Immature natural killer cell (primary cell): ENCODE measurements around the gene PIK3R1. TPM values are rescaled to one million over a fixed set of nuclear protein-coding genes. Genes with fewer than 3 reads are reported as not detected.
A peak's percentile ranks its signal among the peaks of the same experiment; 100 is the strongest.

Experiments used
- DNase-seq, 3 donors: peaks; one replicate each; pipeline ENCODE4 v3.0.0; 2022; ENCODE audit warnings: mixed read lengths in 1 of 3
- H3K27ac Mint-ChIP-seq, 6 donors: one replicate each; pipeline ENCODE4 v1.8.0; 2020; ENCODE audit warnings: mixed read lengths in 6 of 6, mild to moderate bottlenecking in 5 of 6, inconsistent platforms in 4 of 6, moderate library complexity in 3 of 6
- H3K27me3 Mint-ChIP-seq, 3 donors: one replicate each; pipeline ENCODE4 v1.8.0; 2020 to 2021; ENCODE audit warnings: low read depth in 3 of 3, mild to moderate bottlenecking in 3 of 3, mixed read lengths in 3 of 3, moderate library complexity in 3 of 3, inconsistent platforms in 1 of 3
- H3K36me3 Mint-ChIP-seq, 3 donors: one replicate each; pipeline ENCODE4 v1.8.0; 2020; ENCODE audit warnings: mixed read lengths in 3 of 3, inconsistent platforms in 2 of 3, mild to moderate bottlenecking in 2 of 3
- H3K4me1 Mint-ChIP-seq, 2 donors: one replicate each; pipeline ENCODE4 v1.8.0; 2020; ENCODE audit warnings: inconsistent platforms in 2 of 2, mild to moderate bottlenecking in 2 of 2, mixed read lengths in 2 of 2, moderate library complexity in 1 of 2
- H3K4me3 Mint-ChIP-seq, 5 donors: one replicate each; pipeline ENCODE4 v1.8.0; 2020; ENCODE audit warnings: mild to moderate bottlenecking in 5 of 5, mixed read lengths in 5 of 5, inconsistent platforms in 3 of 5, moderate library complexity in 3 of 5
- H3K9me3 Mint-ChIP-seq, 6 donors: one replicate each; pipeline ENCODE4 v1.8.0; 2020; ENCODE audit warnings: mild to moderate bottlenecking in 6 of 6, mixed read lengths in 6 of 6, inconsistent platforms in 4 of 6, moderate library complexity in 3 of 6
- polyA plus RNA-seq, 3 donors: library from polyadenylated mRNA; unstranded; fragments of 300-500 nt; fragmentation: Illumina TruSeq; gene quantifications; one replicate each; pipeline ENCODE4 v1.2.3, GENCODE V29; 2021

Gene PIK3R1
- polyA plus RNA-seq, 3 donors from 2014 or later = 62.7 to 80.0 (median 66.8) TPM

DNA sequence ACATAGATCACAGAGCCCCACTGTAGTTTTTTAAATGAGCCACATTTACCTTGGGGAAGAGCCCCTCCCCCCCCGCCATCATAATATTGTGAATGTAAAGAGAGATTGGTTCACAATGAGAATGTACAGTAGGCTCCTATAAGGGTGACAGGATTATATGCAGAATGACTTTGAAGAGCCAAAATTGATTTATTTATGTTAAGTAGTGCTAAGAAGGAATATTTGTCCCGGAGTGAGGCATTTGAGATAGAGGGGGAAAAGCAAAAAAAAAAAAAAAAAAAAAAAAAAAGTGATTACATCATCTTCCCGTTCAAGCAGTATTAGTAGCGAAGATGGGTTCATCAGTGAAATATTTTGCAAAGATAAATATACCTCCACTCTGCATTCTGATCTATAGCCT is 73.9 kb downstream of the PIK3R1 start:
- Mint-ChIP-seq H3K27me3 (peaks cover 4 to 23% (median 11%) of the 10 kb centered on the region in 3 donors), H3K4me3 (peak overlapping the region; percentile 92 to 96 (median 92)), H3K36me3 (peaks cover 12 to 19% (median 18%) of the 10 kb centered on the region in 3 donors), H3K9me3 (no peaks in the 10 kb centered on the region), H3K27ac (peak overlapping the region; percentile 42 to 96 (median 92)), H3K4me1 (peaks cover 71 to 92% of the 10 kb centered on the region in 2 donors)
- no peak for DNase-seq

DNA sequence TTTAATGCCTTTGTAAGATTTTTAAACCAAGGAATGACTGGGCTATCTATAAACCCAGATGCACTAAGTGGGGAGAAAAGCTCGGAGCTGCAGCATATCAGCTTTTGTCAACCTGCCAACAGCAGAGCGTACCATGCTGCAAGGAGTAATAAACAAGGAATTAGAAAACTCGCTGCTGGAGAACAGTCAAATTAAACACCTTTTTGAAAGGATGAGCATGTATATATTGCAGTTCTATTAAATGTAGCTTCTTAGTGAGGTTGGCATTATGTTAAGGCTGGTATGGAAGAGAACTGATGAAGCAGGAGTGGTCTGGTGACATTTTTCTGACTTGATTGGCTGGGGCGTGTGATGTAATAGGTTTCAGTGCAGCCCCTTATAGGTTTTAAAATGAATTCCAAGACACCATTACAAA is 74.7 kb downstream of the PIK3R1 start:
- H3K36me3 Mint-ChIP-seq = peaks cover 17 to 25% (median 23%) of the 10 kb centered on the region in 3 donors
- peak overlapping the region; percentile 55 to 96 (median 92) for H3K27ac Mint-ChIP-seq
- H3K4me1 Mint-ChIP-seq = peaks cover 68 to 85% of the 10 kb centered on the region in 2 donors
- H3K9me3 Mint-ChIP-seq = no peaks in the 10 kb centered on the region
- no peak for DNase-seq
- H3K27me3 Mint-ChIP-seq = peaks cover 5 to 23% (median 11%) of the 10 kb centered on the region in 3 donors
- peak overlapping the region in 2 of 5 donors; percentile 7 to 92 for H3K4me3 Mint-ChIP-seq

DNA sequence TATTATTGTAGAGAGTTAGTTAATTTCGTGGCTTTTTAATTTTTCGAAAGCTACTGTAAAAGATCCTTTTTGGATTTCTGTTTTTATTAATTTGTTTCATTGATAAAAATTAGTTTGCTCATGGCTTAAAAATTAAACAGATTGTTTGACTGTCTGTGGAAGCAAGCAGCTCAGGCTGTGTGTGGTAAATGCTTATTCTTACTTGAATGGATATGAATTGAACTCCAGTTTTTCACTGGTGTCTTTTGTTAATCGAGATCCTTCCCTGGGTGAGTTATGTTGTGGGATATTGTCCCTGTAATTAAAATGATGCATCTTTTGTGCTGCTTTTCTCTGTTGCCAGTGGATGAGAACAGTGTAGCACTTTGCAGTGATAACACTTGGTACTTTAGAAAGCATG is 75.3 kb downstream of the PIK3R1 start:
- Mint-ChIP-seq H3K27me3 (peaks cover 5 to 23% (median 11%) of the 10 kb centered on the region in 3 donors), H3K4me1 (peaks cover 62 to 79% of the 10 kb centered on the region in 2 donors), H3K27ac (peak overlapping the region; percentile 12 to 95 (median 80)), H3K9me3 (no peaks in the 10 kb centered on the region), H3K4me3 (peak overlapping the region in 3 of 5 donors; percentile 7 to 56 (median 8)), H3K36me3 (peaks cover 20 to 30% (median 26%) of the 10 kb centered on the region in 3 donors)
- DNase-seq = no peak

DNA sequence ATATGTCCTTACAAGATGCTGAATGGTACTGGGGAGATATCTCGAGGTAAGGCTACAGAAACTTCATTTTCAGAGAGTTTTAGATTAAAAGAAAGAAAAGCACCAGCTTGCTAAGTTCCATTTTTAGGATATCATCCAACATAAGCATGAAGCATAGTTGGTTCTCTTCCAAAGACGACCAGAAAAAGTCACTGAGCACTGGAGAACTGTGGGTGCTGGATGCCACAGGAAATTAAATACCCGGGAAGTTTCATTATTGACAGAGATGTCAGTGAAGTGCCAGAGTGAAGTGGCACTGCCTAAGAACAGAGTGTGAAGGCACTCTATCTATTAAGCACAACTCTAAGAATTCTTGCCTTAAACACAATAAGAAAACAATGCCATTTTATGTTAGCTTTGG is 76.8 kb downstream of the PIK3R1 start:
- DNase-seq = no peak
- H3K4me1 Mint-ChIP-seq = peaks cover 47 to 64% of the 10 kb centered on the region in 2 donors
- H3K27ac Mint-ChIP-seq = peak overlapping the region in 5 of 6 donors; percentile 55 to 85 (median 64)
- H3K4me3 Mint-ChIP-seq = peak overlapping the region in 4 of 5 donors; percentile 18 to 44 (median 29)
- H3K27me3 Mint-ChIP-seq = peaks cover 5 to 20% (median 11%) of the 10 kb centered on the region in 3 donors
- H3K36me3 Mint-ChIP-seq = peaks cover 23 to 44% (median 41%) of the 10 kb centered on the region in 3 donors
- no peaks in the 10 kb centered on the region for H3K9me3 Mint-ChIP-seq

DNA sequence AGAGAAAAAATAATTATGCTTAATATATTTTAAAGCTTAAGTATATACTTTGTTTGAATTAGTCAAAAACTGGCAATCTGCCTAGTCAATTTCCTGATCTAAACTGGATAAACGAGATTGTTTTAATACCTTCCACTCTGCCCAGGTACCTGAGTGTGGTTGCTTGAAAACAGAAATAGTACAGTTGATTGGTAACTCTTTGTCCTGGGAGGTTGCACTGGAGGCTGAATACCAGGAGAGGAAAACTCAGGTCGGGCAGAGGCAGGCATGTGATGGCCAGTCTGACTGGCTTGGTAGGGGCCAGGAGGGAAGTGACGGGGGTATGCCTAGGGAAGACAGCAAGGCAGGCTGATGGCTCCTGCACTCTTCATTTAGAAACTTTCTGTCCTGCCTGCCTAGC is 80.2 kb downstream of the PIK3R1 start:
- Mint-ChIP-seq H3K27ac (peak overlapping the region in 5 of 6 donors; percentile 4 to 76 (median 34)), H3K4me3 (no peak overlapping the region), H3K4me1 (peaks cover 20 to 45% of the 10 kb centered on the region in 2 donors), H3K27me3 (peaks cover 2 to 3% (median 2%) of the 10 kb centered on the region in 3 donors), H3K9me3 (no peaks in the 10 kb centered on the region), H3K36me3 (peaks cover 27 to 67% (median 61%) of the 10 kb centered on the region in 3 donors)
- DNase-seq = no peak

DNA sequence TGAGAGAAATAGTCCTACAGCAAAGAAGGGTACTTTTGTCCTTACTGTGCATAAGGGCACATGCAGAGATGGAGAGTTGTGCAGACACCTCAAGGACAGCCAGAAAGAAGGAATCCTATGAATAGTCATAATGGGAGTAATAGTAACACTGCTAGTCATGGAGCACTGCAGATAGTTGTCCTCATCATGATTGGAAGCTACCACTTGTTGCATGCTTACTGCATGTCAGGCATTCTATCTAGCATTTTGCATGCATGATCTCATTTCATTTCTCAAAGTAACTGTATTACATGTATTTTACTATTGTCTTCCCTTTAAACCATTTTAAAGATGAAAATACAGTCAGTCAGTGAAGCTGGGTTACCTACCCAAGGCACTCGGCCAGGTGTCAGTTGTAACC is 81.3 kb downstream of the PIK3R1 start:
- Mint-ChIP-seq H3K9me3 (no peaks in the 10 kb centered on the region), H3K36me3 (peaks cover 23 to 67% (median 61%) of the 10 kb centered on the region in 3 donors)

DNA sequence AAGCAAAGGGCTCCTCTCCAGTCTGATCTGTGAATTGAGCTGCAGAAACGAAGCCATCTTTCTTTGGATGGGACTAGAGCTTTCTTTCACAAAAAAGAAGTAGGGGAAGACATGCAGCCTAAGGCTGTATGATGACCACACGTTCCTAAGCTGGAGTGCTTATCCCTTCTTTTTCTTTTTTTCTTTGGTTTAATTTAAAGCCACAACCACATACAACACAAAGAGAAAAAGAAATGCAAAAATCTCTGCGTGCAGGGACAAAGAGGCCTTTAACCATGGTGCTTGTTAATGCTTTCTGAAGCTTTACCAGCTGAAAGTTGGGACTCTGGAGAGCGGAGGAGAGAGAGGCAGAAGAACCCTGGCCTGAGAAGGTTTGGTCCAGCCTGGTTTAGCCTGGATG is 82.1 kb downstream of the PIK3R1 start:
- Mint-ChIP-seq H3K4me3 (no peak overlapping the region), H3K27me3 (peaks cover 2 to 6% (median 3%) of the 10 kb centered on the region in 3 donors), H3K4me1 (peaks cover 10 to 32% of the 10 kb centered on the region in 2 donors), H3K9me3 (no peaks in the 10 kb centered on the region), H3K36me3 (peaks cover 23 to 65% (median 60%) of the 10 kb centered on the region in 3 donors), H3K27ac (peak overlapping the region in 3 of 6 donors; percentile 10 to 61 (median 12))
- DNase-seq = no peak

More for the DNA sequence above, 81.3 kb downstream of the PIK3R1 start:
- no peak for DNase-seq
- Mint-ChIP-seq H3K4me3 (no peak overlapping the region), H3K4me1 (peaks cover 12 to 33% of the 10 kb centered on the region in 2 donors), H3K27ac (peak overlapping the region in 2 of 6 donors; percentile 10 to 12), H3K27me3 (peaks cover 2 to 3% (median 2%) of the 10 kb centered on the region in 3 donors)

DNA sequence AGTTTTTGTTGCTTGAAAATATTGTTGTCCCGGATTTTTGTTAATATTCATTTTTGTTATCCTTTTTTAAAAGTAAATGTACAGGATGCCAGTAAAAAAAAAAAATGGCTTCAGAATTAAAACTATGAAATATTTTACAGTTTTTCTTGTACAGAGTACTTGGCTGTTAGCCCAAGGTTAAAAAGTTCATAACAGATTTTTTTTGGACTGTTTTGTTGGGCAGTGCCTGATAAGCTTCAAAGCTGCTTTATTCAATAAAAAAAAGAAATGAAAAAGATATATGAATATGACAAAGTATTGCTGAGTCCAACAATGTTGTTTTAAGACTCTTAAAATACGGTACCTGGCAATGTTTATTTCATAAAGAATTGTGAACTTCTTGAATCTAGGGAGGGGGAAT is 82.9 kb downstream of the PIK3R1 start:
- H3K4me3 Mint-ChIP-seq = no peak overlapping the region
- H3K4me1 Mint-ChIP-seq = peaks cover 15 to 36% of the 10 kb centered on the region in 2 donors
- no peak for DNase-seq
- no peaks in the 10 kb centered on the region for H3K9me3 Mint-ChIP-seq
- peaks cover 2 to 6% (median 3%) of the 10 kb centered on the region in 3 donors for H3K27me3 Mint-ChIP-seq
- H3K36me3 Mint-ChIP-seq = peaks cover 23 to 62% (median 57%) of the 10 kb centered on the region in 3 donors
- peak overlapping the region in 3 of 6 donors; percentile 12 to 39 (median 23) for H3K27ac Mint-ChIP-seq

DNA sequence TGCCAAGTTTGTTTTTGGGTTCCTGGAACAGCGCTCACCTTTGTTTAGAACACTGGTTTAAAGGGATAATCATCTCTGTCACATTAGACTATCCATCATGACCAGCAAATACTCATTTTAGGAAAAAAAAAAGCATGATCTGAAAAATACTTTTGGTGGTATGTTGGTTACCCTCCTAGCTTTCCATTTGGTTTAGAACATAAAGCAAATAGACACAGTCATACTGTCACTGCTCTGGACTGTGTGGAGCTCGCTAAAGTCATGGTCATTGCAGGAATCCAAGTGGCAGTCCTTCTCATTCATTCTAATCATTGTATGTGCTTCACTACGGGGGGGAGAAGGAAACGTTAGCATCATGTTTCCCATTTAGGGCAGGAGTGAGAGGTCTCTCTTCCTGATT is 83.5 kb downstream of the PIK3R1 start:
- no peak for DNase-seq
- Mint-ChIP-seq H3K36me3 (peaks cover 23 to 56% (median 51%) of the 10 kb centered on the region in 3 donors), H3K27me3 (peaks cover 2 to 6% (median 3%) of the 10 kb centered on the region in 3 donors), H3K27ac (peak overlapping the region in 4 of 6 donors; percentile 1 to 39 (median 23)), H3K4me3 (no peak overlapping the region), H3K9me3 (no peaks in the 10 kb centered on the region), H3K4me1 (peaks cover 21 to 37% of the 10 kb centered on the region in 2 donors)

DNA sequence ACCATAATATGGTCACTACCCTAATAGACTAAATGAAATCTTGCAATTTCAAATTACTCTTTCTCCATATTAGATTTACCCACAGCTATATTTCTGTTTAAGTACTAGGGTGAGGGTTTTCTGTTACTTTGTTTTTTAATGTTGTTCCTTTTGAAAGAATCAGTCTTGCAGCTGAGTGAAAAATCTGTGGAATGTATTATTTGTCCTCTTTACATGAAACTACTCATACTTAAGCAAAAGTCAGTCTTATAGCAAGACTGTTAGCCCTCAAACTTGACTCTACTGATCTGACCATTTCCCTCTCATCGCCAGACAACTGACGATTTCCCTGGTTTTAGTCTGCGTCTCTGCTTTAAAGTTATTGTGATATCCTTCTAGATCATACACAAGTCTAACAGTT is 84.0 kb downstream of the PIK3R1 start:
- H3K4me1 Mint-ChIP-seq = peaks cover 21 to 39% of the 10 kb centered on the region in 2 donors
- H3K4me3 Mint-ChIP-seq = no peak overlapping the region
- no peaks in the 10 kb centered on the region for H3K9me3 Mint-ChIP-seq
- H3K27me3 Mint-ChIP-seq = peaks cover 2 to 4% (median 3%) of the 10 kb centered on the region in 3 donors
- peak overlapping the region in 3 of 6 donors; percentile 9 to 37 (median 19) for H3K27ac Mint-ChIP-seq
- DNase-seq = no peak
- peaks cover 20 to 51% (median 47%) of the 10 kb centered on the region in 3 donors for H3K36me3 Mint-ChIP-seq

DNA sequence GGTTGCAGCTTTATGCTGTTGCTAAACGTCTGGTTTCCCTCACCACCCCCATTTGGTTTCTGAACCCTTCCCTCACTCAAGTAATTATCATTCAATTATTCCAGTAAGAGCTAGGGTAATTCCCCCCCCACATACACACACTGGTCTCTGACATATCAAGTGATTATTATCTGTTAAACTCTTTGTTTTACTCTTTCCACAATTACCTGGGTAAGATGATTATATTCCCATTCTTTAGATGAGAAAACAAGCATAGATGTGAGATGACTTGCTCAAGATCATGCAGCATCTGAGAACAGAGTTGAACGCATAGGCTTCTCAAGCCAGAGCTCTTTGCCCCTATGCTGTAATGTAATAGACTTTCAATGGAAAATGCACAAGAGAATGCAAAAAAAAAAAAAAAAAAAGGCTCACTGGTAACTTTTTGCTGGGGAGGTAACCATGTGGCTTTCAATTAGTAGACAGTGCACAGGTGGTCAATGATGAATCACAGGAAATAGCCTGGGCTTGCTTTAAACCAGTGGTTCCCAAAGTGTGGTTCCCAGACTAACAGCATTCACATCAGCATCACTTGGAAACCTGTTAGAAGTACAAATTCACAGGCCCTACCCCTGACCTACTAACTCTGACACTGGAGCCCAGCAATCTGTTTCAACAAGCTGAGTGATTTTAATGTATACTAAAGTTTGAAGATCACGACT is 87.6 kb downstream of the PIK3R1 start:
- DNase-seq = no peak
- Mint-ChIP-seq H3K36me3 (peaks cover 6 to 19% (median 16%) of the 10 kb centered on the region in 3 donors), H3K27me3 (peaks cover under 1 to 6% (median 3%) of the 10 kb centered on the region in 3 donors), H3K4me1 (peaks cover 21 to 39% of the 10 kb centered on the region in 2 donors), H3K27ac (peak overlapping the region; percentile 24 to 85 (median 58)), H3K4me3 (no peak overlapping the region), H3K9me3 (no peaks in the 10 kb centered on the region)

DNA sequence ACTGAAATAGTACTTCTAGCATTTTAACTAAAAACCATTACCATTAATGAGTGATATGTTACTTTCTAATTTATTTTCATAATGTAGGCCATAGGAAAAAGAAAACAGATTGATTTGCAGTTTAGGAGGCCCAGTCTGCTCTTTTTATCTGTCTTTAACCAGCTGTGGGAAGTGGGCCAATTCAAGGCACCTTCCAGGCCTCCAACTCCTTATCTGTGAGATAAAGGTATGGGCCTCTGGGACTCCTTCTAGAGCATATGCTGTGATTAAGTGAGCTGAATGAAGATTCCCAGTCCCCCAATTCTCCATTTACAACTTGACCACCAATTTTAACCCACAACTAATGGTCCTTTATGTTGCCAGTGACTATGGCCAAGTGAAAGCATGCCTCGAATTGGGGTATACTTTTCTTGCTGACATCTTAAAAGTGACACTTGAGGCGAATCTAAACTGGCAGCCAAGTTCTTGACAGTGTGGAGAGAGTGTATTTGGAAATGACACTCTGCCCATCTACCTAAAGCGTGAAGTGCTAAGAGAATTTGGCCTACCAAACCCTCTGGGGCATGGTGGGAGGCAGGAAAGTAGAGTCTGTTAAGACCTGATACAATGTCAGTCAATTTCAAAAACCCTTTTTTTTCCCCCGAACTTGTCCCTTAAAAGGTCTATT is 88.3 kb downstream of the PIK3R1 start:
- DNase-seq = no peak
- peak overlapping the region in 1 of 5 donors; percentile 7 for H3K4me3 Mint-ChIP-seq
- H3K9me3 Mint-ChIP-seq = no peaks in the 10 kb centered on the region
- peaks cover 4 to 14% (median 12%) of the 10 kb centered on the region in 3 donors for H3K36me3 Mint-ChIP-seq
- H3K27me3 Mint-ChIP-seq = peaks cover 2 to 6% (median 3%) of the 10 kb centered on the region in 3 donors
- H3K27ac Mint-ChIP-seq = peak overlapping the region; percentile 17 to 85 (median 58)
- peaks cover 21 to 32% of the 10 kb centered on the region in 2 donors for H3K4me1 Mint-ChIP-seq

DNA sequence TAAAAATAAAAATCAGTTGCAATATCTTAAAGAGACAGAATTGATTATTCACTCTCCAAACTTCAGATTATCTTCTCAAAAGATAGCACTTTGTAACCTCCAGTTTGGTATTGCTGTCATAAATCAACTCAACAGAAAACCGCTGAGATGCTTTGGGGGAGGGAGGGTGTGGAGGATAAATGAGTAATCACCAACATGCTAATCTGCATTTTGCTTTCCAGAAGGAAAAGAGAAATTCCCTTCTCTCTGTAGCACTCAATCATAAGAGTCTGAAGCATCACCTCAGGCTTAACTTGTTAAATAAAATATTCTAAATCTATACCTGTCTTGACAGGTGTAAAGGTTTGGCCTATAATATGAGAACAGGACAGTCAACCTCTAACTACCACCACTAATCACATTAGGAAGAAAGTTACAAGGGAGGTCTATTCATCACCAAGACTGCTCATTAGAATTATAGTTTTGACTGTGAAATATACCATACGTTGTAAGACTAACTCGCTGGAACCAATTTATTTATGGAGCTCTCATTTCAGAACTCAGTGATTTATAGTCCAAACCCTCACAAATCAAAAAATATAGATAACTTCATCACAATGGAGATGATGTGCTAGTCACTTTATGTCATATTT is 89.0 kb downstream of the PIK3R1 start:
- Mint-ChIP-seq H3K4me3 (peak overlapping the region in 1 of 5 donors; percentile 7), H3K27me3 (peaks cover 2 to 6% (median 3%) of the 10 kb centered on the region in 3 donors), H3K27ac (peak overlapping the region in 3 of 6 donors; percentile 24 to 85 (median 79)), H3K4me1 (peaks cover 19 to 26% of the 10 kb centered on the region in 2 donors), H3K9me3 (no peaks in the 10 kb centered on the region), H3K36me3 (peaks cover 4 to 8% (median 5%) of the 10 kb centered on the region in 3 donors)
- no peak for DNase-seq
